SK-N-SH treated with all-trans-retinoic acid at 6 μM for 48 hours (cell line): ENCODE results near the gene KIF3B.
"Not testable (repeated sequence)": the region's sequence is repeated elsewhere in the genome, so short reads cannot be mapped to it uniquely, and the experiment has no call there.

Source experiments
- ATAC-seq: fragments of 200-7000 bp; cut with Tn5 transposase; 3 replicates; pipeline ENCODE4 v1.9.1; 2020; ENCODE audit warnings: mild to moderate bottlenecking, moderate library complexity
- ARNTL ChIP-seq: fragments of 450-650 bp; formaldehyde crosslinking; IDR thresholded peaks from 2 replicates; pipeline ENCODE4 v1.5.0; 2020; ENCODE audit warnings: low read depth, mild to moderate bottlenecking, moderate library complexity, borderline replicate concordance
- BACH2 ChIP-seq: fragments of 250-450 bp; sonication (Bioruptor Pico); IDR thresholded peaks from 2 replicates; pipeline ENCODE4 v1.9.0; 2021; ENCODE audit warnings: mild to moderate bottlenecking, borderline replicate concordance
- CREB5 ChIP-seq: fragments of 250-450 bp; sonication (Bioruptor Pico); IDR thresholded peaks from 2 replicates; pipeline ENCODE4 v1.5.1; 2020; ENCODE audit warnings: low read depth, mild to moderate bottlenecking, moderate library complexity
- CSDC2 ChIP-seq: fragments of 250-450 bp; sonication (Bioruptor Pico); IDR thresholded peaks from 2 replicates; pipeline ENCODE4 v1.5.0; 2020; ENCODE audit warnings: mild to moderate bottlenecking, moderate library complexity
- CSRNP3 ChIP-seq: fragments of 250-450 bp; sonication (Bioruptor Pico); IDR thresholded peaks from 2 replicates; pipeline ENCODE4 v1.5.1; 2021; ENCODE audit warnings: mild to moderate bottlenecking, moderate library complexity
- ESRRG ChIP-seq: fragments of 250-450 bp; sonication (Bioruptor Pico); IDR thresholded peaks from 2 replicates; pipeline ENCODE4 v1.6.1; 2021; ENCODE audit warnings: mild to moderate bottlenecking
- GLIS3 ChIP-seq: fragments of 250-450 bp; sonication (Bioruptor Pico); IDR thresholded peaks from 2 replicates; pipeline ENCODE4 v1.5.0; 2020; ENCODE audit warnings: mild to moderate bottlenecking, moderate library complexity
- ISL1 ChIP-seq: fragments of 250-450 bp; sonication (Bioruptor Pico); IDR thresholded peaks from 2 replicates; pipeline ENCODE4 v2.1.2; 2022; ENCODE audit warnings: mild to moderate bottlenecking, moderate library complexity
- OSR1 ChIP-seq: fragments of 250-450 bp; sonication (Bioruptor Pico); IDR thresholded peaks from 2 replicates; pipeline ENCODE4 v1.8.0; 2022; ENCODE audit warnings: moderate library complexity, mild to moderate bottlenecking, inconsistent platforms
- PATZ1 ChIP-seq: fragments of 250-450 bp; sonication (Bioruptor Pico); IDR thresholded peaks from 2 replicates; pipeline ENCODE4 v1.8.0; 2020; ENCODE audit warnings: mild to moderate bottlenecking, moderate library complexity, borderline replicate concordance
- POU6F1 ChIP-seq: fragments of 250-450 bp; sonication (Bioruptor Pico); IDR thresholded peaks from 2 replicates; pipeline ENCODE4 v1.8.0; 2021; ENCODE audit warnings: low read depth, mild to moderate bottlenecking, moderate library complexity, borderline replicate concordance
- PPARA ChIP-seq: fragments of 250-450 bp; sonication (Bioruptor Pico); IDR thresholded peaks from 2 replicates; pipeline ENCODE4 v1.5.0; 2020; ENCODE audit warnings: mild to moderate bottlenecking, borderline replicate concordance
- RARB ChIP-seq: fragments of 250-450 bp; sonication (Bioruptor Pico); IDR thresholded peaks from 2 replicates; pipeline ENCODE4 v1.8.0; 2021; ENCODE audit warnings: mild to moderate bottlenecking, moderate library complexity
- SNAI2 ChIP-seq: fragments of 250-450 bp; sonication (Bioruptor Pico); IDR thresholded peaks from 2 replicates; pipeline ENCODE4 v1.5.0; 2020; ENCODE audit warnings: mild to moderate bottlenecking, moderate library complexity
- TCF4 ChIP-seq: fragments of 250-450 bp; sonication (Bioruptor Pico); IDR thresholded peaks from 2 replicates; pipeline ENCODE4 v1.8.0; 2021; ENCODE audit warnings: mild to moderate bottlenecking, moderate library complexity, borderline replicate concordance
- TOX ChIP-seq: fragments of 250-450 bp; sonication (Bioruptor Pico); IDR thresholded peaks from 2 replicates; pipeline ENCODE4 v1.8.0; 2021; ENCODE audit warnings: mild to moderate bottlenecking, moderate library complexity, borderline replicate concordance
- TSHZ2 ChIP-seq: fragments of 250-450 bp; sonication (Bioruptor Pico); IDR thresholded peaks from 2 replicates; pipeline ENCODE4 v1.5.0; 2020; ENCODE audit warnings: mild to moderate bottlenecking, moderate library complexity
- ZC3H10 ChIP-seq: fragments of 250-450 bp; sonication (Bioruptor Pico); IDR thresholded peaks from 2 replicates; pipeline ENCODE4 v1.5.1; 2021; ENCODE audit warnings: mild to moderate bottlenecking, moderate library complexity
- ZFP3 ChIP-seq: fragments of 250-450 bp; sonication (Bioruptor Pico); IDR thresholded peaks from 2 replicates; pipeline ENCODE4 v1.5.0; 2020; ENCODE audit warnings: mild to moderate bottlenecking, moderate library complexity
- ZNF565 ChIP-seq: fragments of 450-650 bp; formaldehyde crosslinking; conservative IDR thresholded peaks from 2 replicates; pipeline ENCODE4 v1.5.0; 2020; ENCODE audit warnings: low read depth, mild to moderate bottlenecking, moderate library complexity
- ZNF70 ChIP-seq: fragments of 450-650 bp; formaldehyde crosslinking; IDR thresholded peaks from 2 replicates; pipeline ENCODE4 v1.5.0; 2020; ENCODE audit warnings: mild to moderate bottlenecking, moderate library complexity

Gene KIF3B

GRCh38 chr20:32370897-32371296, 93.4 kb downstream of the KIF3B start:
- TF ChIP-seq GLIS3 (CRISPR knock-in tag) (no peak), ISL1 (CRISPR knock-in tag) (no peak), ZC3H10 (CRISPR knock-in tag) (no peak), ZNF565 (CRISPR knock-in tag) (no peak), ARNTL (CRISPR knock-in tag) (no peak), PPARA (CRISPR knock-in tag) (no peak), POU6F1 (CRISPR knock-in tag) (no peak), CSDC2 (CRISPR knock-in tag) (no peak), TOX (CRISPR knock-in tag) (no peak), BACH2 (no peak), CREB5 (CRISPR knock-in tag) (no peak), OSR1 (CRISPR knock-in tag) (no peak), RARB (CRISPR knock-in tag) (no peak), TCF4 (CRISPR knock-in tag) (no peak), ZFP3 (no peak), ZNF70 (no peak), SNAI2 (CRISPR knock-in tag) (no peak), PATZ1 (no peak), CSRNP3 (CRISPR knock-in tag) (no peak), TSHZ2 (CRISPR knock-in tag) (no peak)
- TF ChIP-seq, all 23 proteins: peak for 0

GRCh38 chr20:32378461-32378860, 101.0 kb downstream of the KIF3B start:
- ATAC-seq: no peak
- TF ChIP-seq ESRRG (no peak), PATZ1 (no peak), TSHZ2 (CRISPR knock-in tag) (no peak), ISL1 (CRISPR knock-in tag) (no peak), GLIS3 (CRISPR knock-in tag) (no peak), POU6F1 (CRISPR knock-in tag) (no peak), ZFP3 (no peak), PPARA (CRISPR knock-in tag) (no peak), ZNF70 (no peak), ARNTL (CRISPR knock-in tag) (no peak), TCF4 (CRISPR knock-in tag) (no peak), ZNF565 (CRISPR knock-in tag) (no peak), OSR1 (CRISPR knock-in tag) (no peak), SNAI2 (CRISPR knock-in tag) (no peak)

More at GRCh38 chr20:32370897-32371296, 93.4 kb downstream of the KIF3B start:
- ATAC-seq: no peak

- not testable (repeated sequence) for ATAC-seq
Measured at GRCh38 chr20:32380037-32380436, 102.6 kb downstream of the KIF3B start.
